Caco-2 (cell line): ENCODE results near the gene C5orf63. TPM values are rescaled to one million over a fixed set of nuclear protein-coding genes. Genes with fewer than 3 reads are reported as not detected.

Experiments used
- BruUV-seq: library from RNA; stranded (reverse); fragments of 400-500 nt; replicated peaks from 2 replicates; lab custom pipeline; 2021; lab: Mats Ljungman, UMichigan
- CTCF ChIA-PET: fragments of 300-600 bp; sonication (Branson Sonifier 250); formaldehyde crosslinking; loops from one replicate; lab custom pipeline; 2022; ENCODE audit warnings: antibody characterized with exemption; lab: Charles Lee
- POLR2A ChIA-PET: fragments of 300-600 bp; sonication (Branson Sonifier 250); formaldehyde crosslinking; loops from one replicate; lab custom pipeline; 2022; ENCODE audit warnings: antibody characterized with exemption; lab: Charles Lee
- DNase-seq, 2 experiments: peaks; one replicate each; pipeline versions ENCODE4 v3.0.0 to v3.0.0-alpha.2; 2020 to 2022
- H3K27me3 ChIP-seq: replicated peaks from 2 replicates; pipeline ENCODE4 v1.6.0; 2011; ENCODE audit warnings: low read length; ENCODE audit not compliant: control insufficient read depth, insufficient read depth
- H3K36me3 ChIP-seq: 2 replicates; pipeline ENCODE4 v1.5.1; 2011; ENCODE audit warnings: low read length; ENCODE audit not compliant: control insufficient read depth, insufficient read depth
- H3K4me1 ChIP-seq: fragments of 250-450 bp; sonication (Bioruptor Pico); 2 replicates; pipeline ENCODE4 v1.5.1; 2020; ENCODE audit warnings: mild to moderate bottlenecking
- H3K4me3 ChIP-seq: 2 replicates; pipeline ENCODE4 v1.5.1; 2011; ENCODE audit warnings: low read depth, mild to moderate bottlenecking, control low read depth, low read length
- H3K9me3 ChIP-seq: fragments of 250-450 bp; sonication (Bioruptor Pico); 2 replicates; pipeline ENCODE4 v1.5.1; 2020; ENCODE audit warnings: mild to moderate bottlenecking, moderate library complexity
- H3K27ac Mint-ChIP-seq: one replicate; pipeline ENCODE4 v1.8.0; 2022; ENCODE audit warnings: mixed read lengths; ENCODE audit not compliant: unreplicated experiment
- H3K27me3 Mint-ChIP-seq: one replicate; pipeline ENCODE4 v1.8.0; 2022; ENCODE audit warnings: mixed read lengths; ENCODE audit not compliant: insufficient read depth, unreplicated experiment
- H3K36me3 Mint-ChIP-seq: one replicate; pipeline ENCODE4 v1.8.0; 2022; ENCODE audit warnings: mild to moderate bottlenecking, mixed read lengths; ENCODE audit not compliant: insufficient read depth, unreplicated experiment
- H3K4me1 Mint-ChIP-seq: one replicate; pipeline ENCODE4 v1.8.0; 2022; ENCODE audit warnings: low read depth, mixed read lengths; ENCODE audit not compliant: unreplicated experiment
- H3K4me3 Mint-ChIP-seq: one replicate; pipeline ENCODE4 v1.8.0; 2022; ENCODE audit warnings: mild to moderate bottlenecking, moderate library complexity, mixed read lengths; ENCODE audit not compliant: unreplicated experiment
- H3K9me3 Mint-ChIP-seq: one replicate; pipeline ENCODE4 v1.8.0; 2022; ENCODE audit warnings: mixed read lengths; ENCODE audit not compliant: unreplicated experiment
- CTCF ChIP-seq, 2 experiments: fragments of 200-600 bp in 1 of 2; IDR thresholded peaks; 1 replicate in 1 of 2; 2 replicates in 1 of 2; pipeline versions ENCODE4 v1.5.1 to v1.8.0; 2011 to 2022; ENCODE audit warnings: antibody characterized with exemption in 1 of 2, control low read depth in 1 of 2, inconsistent platforms in 1 of 2, low read depth in 1 of 2, low read length in 1 of 2, mild to moderate bottlenecking in 1 of 2, moderate library complexity in 1 of 2; ENCODE audit not compliant: insufficient read depth in 1 of 2, severe bottlenecking in 1 of 2, unreplicated experiment in 1 of 2
- intact Hi-C: fragments of 100-400 bp; cut with micrococcal nuclease; formaldehyde crosslinking; loops from one replicate; pipeline ENCODE4 v1.10.0; 2022; ENCODE audit not compliant: unreplicated experiment
- total RNA-seq: library from RNA; stranded (reverse); gene quantifications from 2 replicates; pipeline ENCODE4 v1.2.3, GENCODE V29; 2022

Gene C5orf63
- total RNA-seq, 1 experiment from 2014 or later: 10.5 TPM

- POLR2A ChIA-PET: no interaction called here
- CTCF ChIA-PET: no interaction called here
- Histone ChIP-seq H3K27me3 (no peaks in the 10 kb centered on the region), H3K36me3 (no peaks in the 10 kb centered on the region), H3K4me3 (no peak overlapping the region), H3K4me1 (no peaks in the 10 kb centered on the region), H3K9me3 (no peaks in the 10 kb centered on the region; the same call in 1 of the 2 replicates)
- Mint-ChIP-seq H3K4me3 (no peak overlapping the region), H3K27ac (no peak overlapping the region), H3K36me3 (no peaks in the 10 kb centered on the region), H3K4me1 (no peaks in the 10 kb centered on the region), H3K9me3 (no peaks in the 10 kb centered on the region), H3K27me3 (peaks cover 3% of the 10 kb centered on the region)
- TF ChIP-seq CTCF (IDR thresholded peaks at IDR 0.05; ENCODE audit: insufficient read depth in 1 of 2, low read depth in 1 of 2, low read length in 1 of 2, severe bottlenecking in 1 of 2, unreplicated experiment in 1 of 2): no peak
- intact Hi-C loops: no loop called here
- no TSS peak for BruUV-seq
- DNase-seq: no peak
Observed at GRCh38 chr5:127014573-127014972, 58.7 kb downstream of the C5orf63 start.

DNA sequence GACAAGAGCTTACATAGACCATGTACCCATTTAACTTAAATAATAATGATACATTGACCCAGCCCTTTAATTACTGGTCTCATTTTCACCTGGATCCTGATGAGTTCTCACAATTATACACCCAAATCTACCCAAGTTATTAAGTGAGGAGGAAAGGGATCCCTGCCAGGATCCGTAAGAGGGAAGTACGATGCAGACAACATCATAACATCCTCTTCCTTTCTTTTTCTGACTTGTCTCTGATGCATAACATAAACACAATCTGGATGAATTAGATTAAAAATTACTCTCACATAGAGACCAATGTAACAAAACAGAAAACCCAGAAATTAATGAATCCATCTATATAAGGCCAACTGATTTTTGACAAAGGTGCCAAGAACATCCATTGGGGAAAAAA lies 59.9 kb downstream of the C5orf63 start:
- CTCF ChIA-PET: no interaction called here
- no peak overlapping the region for H3K4me3 Mint-ChIP-seq
- peaks cover 3% of the 10 kb centered on the region for H3K27me3 Mint-ChIP-seq
- H3K27me3 ChIP-seq: no peaks in the 10 kb centered on the region
- H3K9me3 Mint-ChIP-seq: no peaks in the 10 kb centered on the region
- H3K36me3 ChIP-seq: no peaks in the 10 kb centered on the region
- H3K4me3 ChIP-seq: no peak overlapping the region
- BruUV-seq: no TSS peak
- H3K27ac Mint-ChIP-seq: no peak overlapping the region
- intact Hi-C loops: no loop called here
- no peak for TF ChIP-seq CTCF (IDR thresholded peaks at IDR 0.05; ENCODE audit: insufficient read depth in 1 of 2, low read depth in 1 of 2, low read length in 1 of 2, severe bottlenecking in 1 of 2, unreplicated experiment in 1 of 2)
- no peaks in the 10 kb centered on the region for H3K36me3 Mint-ChIP-seq
- POLR2A ChIA-PET: no interaction called here
- H3K9me3 ChIP-seq: no peaks in the 10 kb centered on the region; the same call in 1 of the 2 replicates
- no peaks in the 10 kb centered on the region for H3K4me1 ChIP-seq
- no peak for DNase-seq
- H3K4me1 Mint-ChIP-seq: no peaks in the 10 kb centered on the region

GRCh38 chr5:127012916-127013315 lies 60.4 kb downstream of the C5orf63 start:
- DNase-seq: no peak
- no peak for TF ChIP-seq CTCF (IDR thresholded peaks at IDR 0.05; ENCODE audit: insufficient read depth in 1 of 2, low read depth in 1 of 2, low read length in 1 of 2, severe bottlenecking in 1 of 2, unreplicated experiment in 1 of 2)
- H3K36me3 Mint-ChIP-seq: no peaks in the 10 kb centered on the region
- Histone ChIP-seq H3K4me3 (no peak overlapping the region), H3K9me3 (no peaks in the 10 kb centered on the region; the same call in 1 of the 2 replicates), H3K27me3 (no peaks in the 10 kb centered on the region), H3K4me1 (no peaks in the 10 kb centered on the region), H3K36me3 (no peaks in the 10 kb centered on the region)
- H3K27me3 Mint-ChIP-seq: peaks cover 3% of the 10 kb centered on the region
- no peaks in the 10 kb centered on the region for H3K4me1 Mint-ChIP-seq
- H3K4me3 Mint-ChIP-seq: no peak overlapping the region
- POLR2A ChIA-PET: no interaction called here
- no peak overlapping the region for H3K27ac Mint-ChIP-seq
- no peaks in the 10 kb centered on the region for H3K9me3 Mint-ChIP-seq
- intact Hi-C loops: no loop called here
- CTCF ChIA-PET: no interaction called here
- no TSS peak for BruUV-seq
